ENCODE measurements around the gene LMAN2L. TPM values are rescaled to one million over a fixed set of nuclear protein-coding genes. Genes with fewer than 3 reads are reported as not detected.

The LMAN2L gene
- total RNA-seq, 1 experiment from 2014 or later = 17.6 TPM

GRCh38 chr2:96669539-96670215 lies 70.2 kb downstream of the LMAN2L start:
- no peak overlapping the region for H3K4me3 Mint-ChIP-seq
- no peak overlapping the region for H2BK5ac ChIP-seq (ENCODE audit: insufficient read length, low read length)
- no peak for TF ChIP-seq CTCF (conservative IDR thresholded peaks at IDR 0.05)
- no peaks in the 10 kb centered on the region for H3K27me3 ChIP-seq (ENCODE audit: insufficient read depth, low read length)
- H3K4me2 ChIP-seq (ENCODE audit: insufficient read depth, insufficient read length, low read length) = no peak overlapping the region
- no peaks in the 10 kb centered on the region for H4K20me1 ChIP-seq (ENCODE audit: control insufficient read depth, insufficient read depth, insufficient read length)
- no peaks in the 10 kb centered on the region for H3K79me2 ChIP-seq (ENCODE audit: insufficient read depth, low read length)
- no peak overlapping the region for H2BK20ac ChIP-seq (ENCODE audit: low read depth, low read length, poor library complexity, severe bottlenecking)
- no peaks in the 10 kb centered on the region for H3K36me3 Mint-ChIP-seq (ENCODE audit: insufficient read depth in 1 of 3, low read depth in 3 of 3)
- peaks cover 0 to 2% of the 10 kb centered on the region in 2 experiments; a peak in 1 of 5 replicates for H3K9me3 Mint-ChIP-seq
- no peak overlapping the region; a peak in 1 of 7 replicates for H3K27ac Mint-ChIP-seq
- H3K9ac ChIP-seq (ENCODE audit: extremely low read depth, insufficient read length, low read length) = no peak overlapping the region
- H3K14ac ChIP-seq (ENCODE audit: insufficient read depth, low read length) = no peak overlapping the region
- no peak overlapping the region for H4K91ac ChIP-seq (ENCODE audit: insufficient read length, low read depth, low read length)
- H3K56ac ChIP-seq (ENCODE audit: insufficient read length, low read depth, low read length) = no peak overlapping the region
- peaks cover 0 to 4% of the 10 kb centered on the region in 2 experiments; a peak in 3 of 4 replicates for H3K4me1 Mint-ChIP-seq
- WGBS (ENCODE audit: extremely low coverage, insufficient read length, low lambda C conversion rate) = no CpG with 5 or more reads among the region's 15 CpGs
- H3K23ac ChIP-seq (ENCODE audit: insufficient read length, low read depth, low read length) = no peak overlapping the region
- no peak overlapping the region for H2BK15ac ChIP-seq (ENCODE audit: low read depth, low read length)
- H3T11ph ChIP-seq (ENCODE audit: low read length) = no peak overlapping the region
- H4K8ac ChIP-seq (replicated peaks; ENCODE audit: insufficient read length, low read depth, low read length) = no peak overlapping the region
- no peak overlapping the region for H3K18ac ChIP-seq (ENCODE audit: insufficient read length, low read depth, low read length)
- H2AK5ac ChIP-seq (ENCODE audit: insufficient read length, low read length) = no peak overlapping the region
- no peak overlapping the region for H2BK12ac ChIP-seq (ENCODE audit: insufficient read length, low read depth, low read length)
- no peaks in the 10 kb centered on the region for H3K79me1 ChIP-seq (ENCODE audit: insufficient read depth, low read depth, low read length, poor library complexity, severe bottlenecking)
- H3K27ac ChIP-seq (ENCODE audit: insufficient read length, low read depth, low read length) = no peak overlapping the region
- H4K5ac ChIP-seq (ENCODE audit: insufficient read length, low read depth, low read length) = no peak overlapping the region
- DNase-seq = no peak
- no peaks in the 10 kb centered on the region for H3K23me2 ChIP-seq (ENCODE audit: insufficient read length, low read depth, low read length, poor library complexity, severe bottlenecking)
- H3K4me1 ChIP-seq (ENCODE audit: insufficient read depth, low read length) = no peaks in the 10 kb centered on the region
- no peak overlapping the region for H2AFZ ChIP-seq (ENCODE audit: low read length)
- H3K27me3 Mint-ChIP-seq (ENCODE audit: low read depth) = peaks cover 2% of the 10 kb centered on the region
- H3K9me3 ChIP-seq (ENCODE audit: control insufficient read depth, low read depth, low read length) = no peaks in the 10 kb centered on the region
- no peak overlapping the region for H3K4ac ChIP-seq (ENCODE audit: low read depth, low read length)
- H2BK120ac ChIP-seq (ENCODE audit: low read depth, low read length, poor library complexity, severe bottlenecking) = no peak overlapping the region

Measured in H9 (cell line).